ENCODE measurements around the gene PRSS50. TPM values are rescaled to one million over a fixed set of nuclear protein-coding genes. Genes with fewer than 3 reads are reported as not detected.
"Not testable (repeated sequence)": the region's sequence is repeated elsewhere in the genome, so short reads cannot be mapped to it uniquely, and the experiment has no call there.

PRSS50 gene
- total RNA-seq, 3 donors from 2014 or later = 0.16 TPM; not detected in 2

DNA sequence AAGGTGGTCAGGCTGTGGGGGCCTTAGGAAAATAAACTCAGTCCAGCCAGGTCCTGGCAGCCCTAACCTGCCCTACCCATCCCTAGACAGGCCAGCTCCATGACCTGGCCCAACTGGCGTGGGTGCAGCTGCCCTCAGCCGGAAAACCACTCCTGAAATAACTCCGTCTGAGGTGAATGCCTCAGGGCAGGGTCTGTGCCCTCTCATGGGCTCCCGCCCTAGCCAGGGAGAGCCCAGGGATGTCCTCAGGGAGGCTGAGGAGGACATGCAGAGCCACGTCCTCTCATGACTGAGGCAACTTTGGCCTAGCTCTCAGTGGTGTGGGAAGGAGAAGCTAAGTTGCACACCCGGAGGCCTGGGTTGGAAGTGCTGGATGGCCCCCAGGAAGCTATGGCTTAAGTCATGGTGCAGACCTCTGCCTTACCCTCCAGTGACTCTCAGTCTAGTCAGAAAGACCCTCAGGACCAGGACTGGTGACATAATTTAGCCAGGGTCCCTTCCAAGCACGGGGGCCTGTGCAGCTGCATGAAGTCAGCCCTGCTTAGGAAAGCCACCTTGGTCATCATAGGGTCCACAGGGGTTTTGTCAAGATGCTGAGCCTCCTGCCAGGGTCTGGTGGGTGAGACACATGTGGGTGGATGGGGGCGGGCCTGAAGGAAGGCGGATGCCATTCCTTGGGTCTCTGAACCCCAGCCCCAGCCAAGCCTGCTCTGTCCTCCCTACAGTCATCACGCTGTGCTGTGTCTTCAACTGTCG is 9.1 kb downstream of the PRSS50 start:
- Histone ChIP-seq H3K9me3 (no peaks in the 10 kb centered on the region), H3K4me1 (ENCODE audit: low read depth) (no peaks in the 10 kb centered on the region), H3K36me3 (ENCODE audit: low read depth) (no peaks in the 10 kb centered on the region), H3K4me3 (no peak overlapping the region)
- ATAC-seq = no peak
- DNase-seq = no peak
- TF ChIP-seq, protein P1, sequence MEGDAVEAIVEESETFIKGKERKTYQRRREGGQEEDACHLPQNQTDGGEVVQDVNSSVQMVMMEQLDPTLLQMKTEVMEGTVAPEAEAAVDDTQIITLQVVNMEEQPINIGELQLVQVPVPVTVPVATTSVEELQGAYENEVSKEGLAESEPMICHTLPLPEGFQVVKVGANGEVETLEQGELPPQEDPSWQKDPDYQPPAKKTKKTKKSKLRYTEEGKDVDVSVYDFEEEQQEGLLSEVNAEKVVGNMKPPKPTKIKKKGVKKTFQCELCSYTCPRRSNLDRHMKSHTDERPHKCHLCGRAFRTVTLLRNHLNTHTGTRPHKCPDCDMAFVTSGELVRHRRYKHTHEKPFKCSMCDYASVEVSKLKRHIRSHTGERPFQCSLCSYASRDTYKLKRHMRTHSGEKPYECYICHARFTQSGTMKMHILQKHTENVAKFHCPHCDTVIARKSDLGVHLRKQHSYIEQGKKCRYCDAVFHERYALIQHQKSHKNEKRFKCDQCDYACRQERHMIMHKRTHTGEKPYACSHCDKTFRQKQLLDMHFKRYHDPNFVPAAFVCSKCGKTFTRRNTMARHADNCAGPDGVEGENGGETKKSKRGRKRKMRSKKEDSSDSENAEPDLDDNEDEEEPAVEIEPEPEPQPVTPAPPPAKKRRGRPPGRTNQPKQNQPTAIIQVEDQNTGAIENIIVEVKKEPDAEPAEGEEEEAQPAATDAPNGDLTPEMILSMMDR (IDR thresholded peaks at IDR 0.05) = no peak
- intact Hi-C loops (cut with DNase I, micrococcal nuclease) = loop anchor here (5.0 to 10.0 kb wide), 4 partner anchors 136 to 286 kb away; no protein-coding TSS in a partner anchor

DNA sequence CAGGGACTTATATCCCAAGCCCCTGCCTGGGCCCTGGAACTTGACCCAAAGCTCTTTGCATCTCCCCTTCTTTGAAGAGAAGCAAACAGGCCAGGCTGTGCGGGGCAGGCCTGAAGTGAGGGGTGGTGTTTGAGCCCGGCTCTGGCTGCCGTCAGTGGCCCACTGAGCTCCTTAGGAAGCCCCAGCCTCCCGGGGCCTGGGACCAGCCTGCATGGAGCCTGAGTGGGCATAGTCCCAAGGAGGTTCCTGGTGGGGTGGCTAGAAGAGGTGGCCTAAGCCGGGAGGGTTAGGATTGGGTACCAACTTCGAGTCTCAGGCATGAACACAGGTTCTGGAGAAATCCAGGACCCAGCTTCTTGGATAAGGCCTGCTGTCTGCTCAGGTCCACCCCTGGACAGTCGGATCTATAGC is 10.1 kb downstream of the PRSS50 start:
- intact Hi-C loops (cut with DNase I, micrococcal nuclease) = loop anchor here (5.0 to 10.0 kb wide), 4 partner anchors 137 to 287 kb away; no protein-coding TSS in a partner anchor
- no peaks in the 10 kb centered on the region for H3K36me3 ChIP-seq (ENCODE audit: low read depth)
- no peaks in the 10 kb centered on the region for H3K4me1 ChIP-seq (ENCODE audit: low read depth)
- DNase-seq (no peak), ATAC-seq (no peak)
- no peaks in the 10 kb centered on the region for H3K9me3 ChIP-seq
- TF ChIP-seq, protein P1 (IDR thresholded peaks at IDR 0.05) = no peak
- H3K4me3 ChIP-seq = no peak overlapping the region

DNA sequence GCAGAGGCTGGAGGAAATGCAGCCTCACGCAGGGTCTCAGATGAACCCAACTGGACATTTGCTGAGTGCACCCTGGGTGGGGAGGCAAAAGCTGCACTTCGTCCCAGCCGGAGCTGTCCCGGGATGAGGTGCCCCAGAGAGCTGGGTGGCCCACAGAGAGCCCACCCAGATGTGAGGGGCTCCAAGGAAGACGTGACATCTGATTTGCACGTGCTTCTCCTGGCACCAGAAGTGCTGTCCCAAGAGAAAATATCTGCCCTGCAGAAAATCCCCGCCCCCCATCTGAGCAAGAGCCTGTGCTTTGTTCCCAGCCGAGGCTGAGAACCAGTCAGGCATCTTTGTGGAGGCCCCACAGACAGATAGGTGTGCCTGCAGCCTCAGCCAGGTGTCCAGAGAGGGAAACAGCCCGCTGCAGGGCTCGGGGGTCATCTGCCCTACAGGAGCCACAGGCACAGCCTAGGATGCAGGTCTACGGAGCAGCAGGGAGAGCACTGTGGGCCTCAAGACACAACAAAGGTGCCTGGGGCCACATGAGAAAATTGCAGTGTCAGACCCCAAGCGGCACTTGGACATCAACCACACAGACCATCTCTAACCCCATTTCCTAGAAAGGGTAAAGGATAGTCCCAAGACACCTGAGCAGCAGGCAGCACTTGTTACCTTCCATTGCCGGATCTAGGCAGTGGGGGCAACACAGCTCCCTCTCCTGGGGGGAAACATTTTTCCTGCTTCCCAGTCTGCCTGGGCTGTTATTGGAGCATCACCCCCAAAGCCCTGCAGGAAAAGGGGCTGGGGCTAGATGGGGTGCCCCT is 10.7 kb downstream of the PRSS50 start:
- ATAC-seq (no peak), DNase-seq (no peak)
- intact Hi-C loops (cut with DNase I, micrococcal nuclease) = loop anchor here (5.0 to 10.0 kb wide), 4 partner anchors 138 to 288 kb away; no protein-coding TSS in a partner anchor
- Histone ChIP-seq H3K9me3 (no peaks in the 10 kb centered on the region), H3K4me3 (no peak overlapping the region), H3K4me1 (ENCODE audit: low read depth) (no peaks in the 10 kb centered on the region), H3K36me3 (ENCODE audit: low read depth) (no peaks in the 10 kb centered on the region)
- TF ChIP-seq, protein P1 (IDR thresholded peaks at IDR 0.05) = no peak

DNA sequence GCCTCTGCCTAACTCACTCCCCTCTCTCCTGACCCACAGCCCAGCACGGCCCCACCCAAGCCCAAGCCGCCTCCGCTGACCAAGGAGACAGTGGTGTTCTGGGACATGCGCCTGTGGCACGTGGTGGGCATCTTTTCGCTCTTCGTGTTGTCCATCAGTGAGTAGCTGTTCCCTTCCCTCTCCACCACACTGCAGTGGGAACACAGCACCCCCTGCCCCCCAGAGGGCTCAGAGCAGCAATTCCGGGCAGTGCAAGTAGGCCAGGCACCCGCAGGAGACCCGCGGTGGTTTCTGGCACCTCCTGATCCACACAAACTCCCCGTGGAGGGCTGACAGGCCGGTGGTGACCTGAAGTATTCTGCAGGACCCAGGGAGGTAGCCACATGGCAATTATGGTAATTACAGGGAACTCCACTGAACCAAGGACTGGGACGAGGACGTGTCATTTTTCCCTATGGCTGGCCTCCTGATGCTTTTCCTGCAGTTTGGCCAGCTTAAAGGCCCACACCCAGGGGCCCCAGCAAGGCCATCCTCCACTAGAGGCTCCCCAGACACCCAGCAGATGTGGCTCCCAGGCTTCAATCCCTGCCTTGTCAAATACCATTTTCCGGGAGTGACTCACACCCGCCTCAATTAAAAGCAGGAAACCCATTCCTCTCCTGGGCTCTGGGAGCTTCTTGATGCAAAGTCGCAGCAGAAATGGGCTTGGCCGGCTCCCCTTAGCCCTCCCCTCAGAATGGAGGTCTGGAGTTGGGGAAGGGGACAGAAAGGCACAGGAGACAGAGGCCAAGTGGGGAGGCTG is 11.7 kb downstream of the PRSS50 start:
- H3K4me1 ChIP-seq (ENCODE audit: low read depth) = no peaks in the 10 kb centered on the region
- H3K9me3 ChIP-seq = no peaks in the 10 kb centered on the region
- H3K4me3 ChIP-seq = no peak overlapping the region
- TF ChIP-seq, protein P1 (IDR thresholded peaks at IDR 0.05) = no peak
- no peaks in the 10 kb centered on the region for H3K36me3 ChIP-seq (ENCODE audit: low read depth)
- DNase-seq = peak in 1 of 3 donors; percentile 46
- intact Hi-C loops (cut with DNase I, micrococcal nuclease) = loop anchor here (5.0 to 10.0 kb wide), 4 partner anchors 139 to 289 kb away; no protein-coding TSS in a partner anchor
- peak; percentile 79 for ATAC-seq

DNA sequence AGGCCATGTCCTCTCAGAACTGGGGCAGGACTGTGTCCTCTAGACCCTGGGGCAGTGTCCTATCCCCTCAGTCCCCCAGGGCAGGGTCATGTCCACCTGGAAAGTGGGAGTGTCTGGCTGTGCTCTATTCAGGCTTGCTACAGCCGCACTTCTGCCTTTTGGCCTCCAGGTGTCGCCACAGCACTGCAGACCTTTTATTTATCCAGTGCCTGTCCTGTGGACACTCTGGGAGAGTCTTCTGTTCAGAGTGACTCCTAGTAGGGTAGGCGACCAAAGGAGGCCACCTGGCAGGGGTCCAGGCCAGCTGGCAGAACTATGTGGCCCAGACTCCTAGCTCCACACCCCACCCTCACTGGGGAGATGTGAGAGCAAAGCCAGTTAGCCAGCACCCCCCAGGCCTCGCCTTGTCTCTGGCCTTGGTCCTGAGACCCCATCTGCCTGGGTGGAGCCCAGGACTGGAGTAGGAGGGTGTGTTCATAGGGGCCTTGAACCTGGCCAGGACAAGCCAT is 12.6 kb downstream of the PRSS50 start:
- H3K4me1 ChIP-seq (ENCODE audit: low read depth) = no peaks in the 10 kb centered on the region
- TF ChIP-seq, protein P1 (IDR thresholded peaks at IDR 0.05) = peak; percentile 86
- ATAC-seq (peak; percentile 89), DNase-seq (peak; percentile 68 to 83 (median 80))
- intact Hi-C loops (cut with DNase I, micrococcal nuclease) = loop anchor here (5.0 to 10.0 kb wide), 4 partner anchors 140 to 290 kb away; no protein-coding TSS in a partner anchor
- no peak overlapping the region for H3K4me3 ChIP-seq
- H3K36me3 ChIP-seq (ENCODE audit: low read depth) = no peaks in the 10 kb centered on the region
- no peaks in the 10 kb centered on the region for H3K9me3 ChIP-seq

DNA sequence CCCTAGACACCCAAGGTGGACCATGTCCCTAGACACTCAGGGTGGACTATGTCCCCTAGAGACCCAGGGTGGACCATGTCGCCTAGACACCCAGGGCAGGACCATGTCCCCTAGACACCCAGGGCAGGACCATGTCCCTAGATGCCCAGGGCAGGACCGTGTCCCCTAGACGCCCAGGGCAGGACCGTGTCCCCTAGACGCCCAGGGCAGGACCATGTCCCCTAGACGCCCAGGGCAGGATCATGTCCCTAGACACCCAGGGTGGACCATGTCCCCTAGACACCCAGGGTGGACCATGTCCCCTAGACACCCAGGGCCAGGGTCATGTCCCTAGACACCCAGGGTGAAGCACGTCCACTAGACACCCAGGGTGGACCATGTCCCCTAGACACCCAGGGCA is 13.3 kb downstream of the PRSS50 start:
- DNase-seq; H3K4me1 ChIP-seq (ENCODE audit: low read depth); H3K36me3 ChIP-seq (ENCODE audit: low read depth); H3K4me3 ChIP-seq; ATAC-seq; H3K9me3 ChIP-seq: not testable (repeated sequence)
- intact Hi-C loops (cut with DNase I, micrococcal nuclease) = loop anchor here (10.0 kb wide), 3 partner anchors 140 to 290 kb away; no protein-coding TSS in a partner anchor

Measured in mucosa of descending colon (tissue), 3 donors.